Fibroblast of upper back skin (primary cell): ENCODE measurements around the gene P2RY6.

Experiments used
- DNase-seq: peaks from one replicate; pipeline ENCODE4 v3.0.0-alpha.2; 2013

P2RY6 gene

GRCh38 chr11:73340164-73340563, 68.0 kb downstream of the P2RY6 start:
- no peak for DNase-seq

- no peak for DNase-seq
Measured at GRCh38 chr11:73342633-73343032, 70.5 kb downstream of the P2RY6 start.

GRCh38 chr11:73343076-73343873, 71.1 kb downstream of the P2RY6 start:
- no peak for DNase-seq

DNA sequence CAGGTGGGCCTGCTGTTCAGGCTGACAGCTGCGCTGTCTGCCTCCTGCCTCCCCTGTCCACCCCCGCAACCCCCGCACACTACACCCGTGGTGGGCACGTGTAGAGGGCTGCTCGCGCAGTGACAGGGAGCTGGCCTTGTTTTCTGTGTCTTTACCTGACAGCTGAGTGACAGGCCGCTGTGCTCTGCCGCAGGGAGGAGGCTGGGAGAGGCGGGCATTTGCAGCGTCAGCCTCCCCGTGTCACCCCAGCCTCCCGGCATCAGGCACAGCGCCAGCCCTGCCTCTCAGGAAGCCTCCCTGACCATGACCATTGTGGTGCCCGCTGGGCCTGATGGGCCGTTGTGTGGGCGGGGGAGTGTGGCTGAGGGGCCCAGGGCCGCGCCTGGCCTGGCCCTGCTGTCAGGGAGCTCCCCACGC, 72.1 kb downstream of the P2RY6 start:
- no peak for DNase-seq

- DNase-seq: no peak
Measured at GRCh38 chr11:73345481-73346160, 73.5 kb downstream of the P2RY6 start.

DNA sequence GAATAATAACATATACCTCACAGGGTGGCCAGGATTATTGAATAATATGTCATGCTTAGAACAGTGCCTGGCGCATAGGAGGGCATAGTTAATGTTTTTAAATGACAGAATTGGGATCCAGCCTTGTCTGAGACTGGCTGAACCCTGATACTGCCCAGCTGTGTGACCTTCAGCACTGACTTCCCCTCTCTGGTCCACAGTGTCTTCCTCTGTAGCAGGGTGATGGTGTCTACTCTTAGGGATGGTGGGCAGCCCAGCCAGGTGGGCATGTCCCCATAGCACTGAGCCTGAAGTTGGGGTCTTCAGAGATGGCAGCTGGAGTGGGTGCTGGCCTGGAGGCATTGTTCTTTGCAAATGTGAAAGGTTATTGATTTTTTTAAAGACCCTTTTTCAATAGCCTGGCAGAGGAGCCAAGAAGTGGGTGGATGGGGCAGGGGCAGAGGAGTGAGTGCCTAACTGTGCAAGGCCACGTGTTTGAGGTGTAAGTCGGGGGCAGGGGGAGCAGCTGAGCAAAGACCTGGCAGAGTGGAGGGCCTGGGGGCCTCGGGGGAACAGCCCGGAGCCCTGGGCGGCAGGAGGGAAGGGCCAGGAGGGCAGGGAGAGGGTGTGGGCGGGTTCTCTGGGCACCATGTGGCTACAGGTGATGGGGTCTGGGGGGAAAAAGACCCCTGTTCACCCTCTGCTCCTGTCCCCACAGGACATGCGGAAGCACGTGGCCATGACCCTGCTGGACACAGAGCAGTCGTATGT, 74.2 kb downstream of the P2RY6 start:
- no peak for DNase-seq

- no peak for DNase-seq
Measured at GRCh38 chr11:73347067-73347466, 74.9 kb downstream of the P2RY6 start.
